Gastroesophageal sphincter (tissue), 3 donors: ENCODE results near the gene MVB12B.

Experiments used
- EP300 ChIP-seq: sonication (generic); formaldehyde crosslinking; IDR thresholded peaks from one replicate; pipeline ENCODE4 v1.6.1; 2017; ENCODE audit warnings: antibody characterized with exemption, mild to moderate bottlenecking
- POLR2A ChIP-seq, 2 donors: fragments of 450-650 bp; IDR thresholded peaks; one replicate each; pipeline ENCODE4 v1.6.1; 2017; ENCODE audit warnings: antibody characterized with exemption in 2 of 2, mild to moderate bottlenecking in 2 of 2, moderate library complexity in 1 of 2
- POLR2AphosphoS5 ChIP-seq: sonication (generic); formaldehyde crosslinking; IDR thresholded peaks from one replicate; pipeline ENCODE4 v1.6.1; 2017; ENCODE audit warnings: antibody characterized with exemption
- TF ChIP-seq, protein P1 (sequence below), 4 experiments: fragments of 200-600 bp in 2 of 4; fragments of 450-650 bp in 2 of 4; sonication (generic) in 1 of 4; IDR thresholded peaks; one replicate each; pipeline ENCODE4 v1.5.1; 2017 to 2019; ENCODE audit warnings: antibody characterized with exemption in 4 of 4, mild to moderate bottlenecking in 2 of 4, moderate library complexity in 2 of 4

GRCh38 chr9:126283799-126284465 is 42.7 kb upstream of the MVB12B start:
- TF ChIP-seq, protein P1, sequence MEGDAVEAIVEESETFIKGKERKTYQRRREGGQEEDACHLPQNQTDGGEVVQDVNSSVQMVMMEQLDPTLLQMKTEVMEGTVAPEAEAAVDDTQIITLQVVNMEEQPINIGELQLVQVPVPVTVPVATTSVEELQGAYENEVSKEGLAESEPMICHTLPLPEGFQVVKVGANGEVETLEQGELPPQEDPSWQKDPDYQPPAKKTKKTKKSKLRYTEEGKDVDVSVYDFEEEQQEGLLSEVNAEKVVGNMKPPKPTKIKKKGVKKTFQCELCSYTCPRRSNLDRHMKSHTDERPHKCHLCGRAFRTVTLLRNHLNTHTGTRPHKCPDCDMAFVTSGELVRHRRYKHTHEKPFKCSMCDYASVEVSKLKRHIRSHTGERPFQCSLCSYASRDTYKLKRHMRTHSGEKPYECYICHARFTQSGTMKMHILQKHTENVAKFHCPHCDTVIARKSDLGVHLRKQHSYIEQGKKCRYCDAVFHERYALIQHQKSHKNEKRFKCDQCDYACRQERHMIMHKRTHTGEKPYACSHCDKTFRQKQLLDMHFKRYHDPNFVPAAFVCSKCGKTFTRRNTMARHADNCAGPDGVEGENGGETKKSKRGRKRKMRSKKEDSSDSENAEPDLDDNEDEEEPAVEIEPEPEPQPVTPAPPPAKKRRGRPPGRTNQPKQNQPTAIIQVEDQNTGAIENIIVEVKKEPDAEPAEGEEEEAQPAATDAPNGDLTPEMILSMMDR (IDR thresholded peaks at IDR 0.05) = no peak
- TF ChIP-seq POLR2A (IDR thresholded peaks at IDR 0.05) (no peak), EP300 (no peak), POLR2AphosphoS5 (no peak)
